Activated T-helper 2 cell treated with anti-CD3 and anti-CD28 coated beads, Interferon-gamma antibody, Interleukin-2, Interleukin-4, amounts not matched to agents 10 μg/mL and 5 μg/mL and 100 μg/mL, durations not matched to agents 14 hours and 24 hours and 36 hours (primary cell): Measurements from ENCODE around the gene GALNT6. TPM values are rescaled to one million over a fixed set of nuclear protein-coding genes. Genes with fewer than 3 reads are reported as not detected.
A peak's percentile ranks its signal among the peaks of the same experiment; 100 is the strongest.

Experiments used
- DNase-seq: peaks from one replicate; pipeline ENCODE4 v3.0.0; 2021; ENCODE audit warnings: low spot score
- H3K27ac Mint-ChIP-seq: one replicate; pipeline ENCODE4 v1.8.0; 2021; ENCODE audit warnings: mixed read lengths
- H3K27me3 Mint-ChIP-seq: one replicate; pipeline ENCODE4 v1.8.0; 2021; ENCODE audit warnings: low read depth, mixed read lengths
- H3K36me3 Mint-ChIP-seq: one replicate; pipeline ENCODE4 v1.8.0; 2021; ENCODE audit warnings: low read depth, mixed read lengths
- H3K4me1 Mint-ChIP-seq: one replicate; pipeline ENCODE4 v1.8.0; 2021; ENCODE audit warnings: low read depth, mixed read lengths
- H3K4me3 Mint-ChIP-seq: one replicate; pipeline ENCODE4 v1.8.0; 2021; ENCODE audit warnings: low read depth, mild to moderate bottlenecking, moderate library complexity, mixed read lengths
- H3K9me3 Mint-ChIP-seq: one replicate; pipeline ENCODE4 v1.8.0; 2021; ENCODE audit warnings: mixed read lengths
- intact Hi-C: fragments of 100-400 bp; cut with micrococcal nuclease; formaldehyde crosslinking; loops from one replicate; pipeline ENCODE4 v1.15.1; 2023
- total RNA-seq: library from RNA; stranded (reverse); gene quantifications from 2 replicates; pipeline ENCODE4 v1.2.3, GENCODE V29; 2022

The GALNT6 gene
- total RNA-seq = 19.9 and 22.7 TPM in 2 replicates

- H3K27me3 Mint-ChIP-seq = no peaks in the 10 kb centered on the region
- no peaks in the 10 kb centered on the region for H3K9me3 Mint-ChIP-seq
Measured at GRCh38 chr12:51391283-51392123, at the start of gene GALNT6. Gene GALNT6, minus strand, starts transcription at chr12:51391406. Its CDS starts 11,625 bp downstream, at chr12:51379781.

GRCh38 chr12:51439330-51439729, 48.1 kb upstream of the GALNT6 start:
- no peak overlapping the region for H3K4me3 Mint-ChIP-seq
- peaks cover 9% of the 10 kb centered on the region for H3K27me3 Mint-ChIP-seq
- H3K27ac Mint-ChIP-seq = no peak overlapping the region
- H3K4me1 Mint-ChIP-seq = peaks cover 33% of the 10 kb centered on the region
- intact Hi-C loops = no loop called here
- no peaks in the 10 kb centered on the region for H3K36me3 Mint-ChIP-seq
- no peak for DNase-seq
- H3K9me3 Mint-ChIP-seq = no peaks in the 10 kb centered on the region

More at GRCh38 chr12:51391283-51392123, at the start of gene GALNT6:
- peak; percentile 60 for DNase-seq
- intact Hi-C loops = loop anchor here (1.0 kb wide), 1 partner anchor 22 kb away; no protein-coding TSS in a partner anchor
- peak within 1 kb of the TSS; percentile 91 for H3K4me3 Mint-ChIP-seq
- peaks cover 74% of the 10 kb centered on the region for H3K4me1 Mint-ChIP-seq
- peak within 1 kb of the TSS; percentile 80 for H3K27ac Mint-ChIP-seq
- H3K36me3 Mint-ChIP-seq = no peaks in the 10 kb centered on the region

- Mint-ChIP-seq H3K4me1 (peaks cover 33% of the 10 kb centered on the region), H3K36me3 (no peaks in the 10 kb centered on the region), H3K4me3 (no peak overlapping the region), H3K27me3 (peaks cover 11% of the 10 kb centered on the region), H3K9me3 (no peaks in the 10 kb centered on the region), H3K27ac (no peak overlapping the region)
- DNase-seq = no peak
- intact Hi-C loops = no loop called here
Measured at GRCh38 chr12:51437431-51437830, 46.2 kb upstream of the GALNT6 start.

- intact Hi-C loops = no loop called here
- Mint-ChIP-seq H3K9me3 (no peaks in the 10 kb centered on the region), H3K27ac (no peak overlapping the region), H3K27me3 (peaks cover 24% of the 10 kb centered on the region), H3K4me3 (no peak overlapping the region), H3K36me3 (no peaks in the 10 kb centered on the region), H3K4me1 (peaks cover 12% of the 10 kb centered on the region)
- DNase-seq = no peak
Measured at GRCh38 chr12:51434305-51434704, 43.1 kb upstream of the GALNT6 start.

GRCh38 chr12:51432921-51433320, 41.7 kb upstream of the GALNT6 start:
- Mint-ChIP-seq H3K4me3 (no peak overlapping the region), H3K9me3 (no peaks in the 10 kb centered on the region), H3K27ac (no peak overlapping the region), H3K4me1 (peaks cover 8% of the 10 kb centered on the region), H3K36me3 (no peaks in the 10 kb centered on the region), H3K27me3 (peaks cover 21% of the 10 kb centered on the region)
- intact Hi-C loops = no loop called here
- no peak for DNase-seq

GRCh38 chr12:51430196-51430895, 39.1 kb upstream of the GALNT6 start:
- H3K27ac Mint-ChIP-seq = no peak overlapping the region
- H3K4me3 Mint-ChIP-seq = no peak overlapping the region

GRCh38 chr12:51429700-51430099, 38.5 kb upstream of the GALNT6 start:
- H3K9me3 Mint-ChIP-seq = no peaks in the 10 kb centered on the region
- H3K4me1 Mint-ChIP-seq = peaks cover 10% of the 10 kb centered on the region
- H3K27me3 Mint-ChIP-seq = peaks cover 15% of the 10 kb centered on the region
- no peak overlapping the region for H3K4me3 Mint-ChIP-seq
- DNase-seq = no peak
- H3K27ac Mint-ChIP-seq = no peak overlapping the region
- intact Hi-C loops = no loop called here
- no peaks in the 10 kb centered on the region for H3K36me3 Mint-ChIP-seq

More at GRCh38 chr12:51430196-51430895, 39.1 kb upstream of the GALNT6 start:
- Mint-ChIP-seq H3K9me3 (no peaks in the 10 kb centered on the region), H3K27me3 (peaks cover 19% of the 10 kb centered on the region), H3K4me1 (peaks cover 8% of the 10 kb centered on the region), H3K36me3 (no peaks in the 10 kb centered on the region)
- no peak for DNase-seq
- intact Hi-C loops = no loop called here

- Mint-ChIP-seq H3K27me3 (peaks cover 16% of the 10 kb centered on the region), H3K36me3 (no peaks in the 10 kb centered on the region), H3K27ac (no peak overlapping the region), H3K4me3 (no peak overlapping the region), H3K9me3 (no peaks in the 10 kb centered on the region), H3K4me1 (peaks cover 15% of the 10 kb centered on the region)
- no peak for DNase-seq
- intact Hi-C loops = no loop called here
Measured at GRCh38 chr12:51428256-51428655, 37.0 kb upstream of the GALNT6 start.

- H3K4me3 Mint-ChIP-seq = peak within 1 kb of the TSS; percentile 77
- no peak within 1 kb of the TSS for H3K27ac Mint-ChIP-seq
- peaks cover 5% of the 10 kb centered on the region for H3K27me3 Mint-ChIP-seq
- H3K9me3 Mint-ChIP-seq = no peaks in the 10 kb centered on the region
- H3K4me1 Mint-ChIP-seq = peaks cover 15% of the 10 kb centered on the region
- DNase-seq = peak; percentile 79
- intact Hi-C loops = loop anchor here (5.0 kb wide), 2 partner anchors 397 to 452 kb away; no protein-coding TSS in a partner anchor
- H3K36me3 Mint-ChIP-seq = no peaks in the 10 kb centered on the region
Measured at GRCh38 chr12:51424662-51425539, 33.7 kb upstream of the GALNT6 start, which contains the start of gene SLC4A8. Gene SLC4A8, plus strand, starts transcription at chr12:51424831. Its CDS starts 157 bp downstream, at chr12:51424988.

- Mint-ChIP-seq H3K27ac (no peak overlapping the region), H3K9me3 (no peaks in the 10 kb centered on the region), H3K27me3 (peaks cover 5% of the 10 kb centered on the region), H3K36me3 (no peaks in the 10 kb centered on the region), H3K4me1 (peaks cover 12% of the 10 kb centered on the region), H3K4me3 (peak overlapping the region; percentile 77)
- no peak for DNase-seq
- intact Hi-C loops = loop anchor here (5.0 kb wide), 2 partner anchors 398 to 453 kb away; no protein-coding TSS in a partner anchor
Measured at GRCh38 chr12:51424094-51424661, 33.0 kb upstream of the GALNT6 start.

GRCh38 chr12:51421266-51421884, 30.2 kb upstream of the GALNT6 start:
- Mint-ChIP-seq H3K36me3 (no peaks in the 10 kb centered on the region), H3K9me3 (no peaks in the 10 kb centered on the region), H3K27ac (no peak overlapping the region), H3K27me3 (peaks cover 9% of the 10 kb centered on the region), H3K4me1 (peaks cover 12% of the 10 kb centered on the region), H3K4me3 (no peak overlapping the region)
- DNase-seq = peak; percentile 26
- intact Hi-C loops = loop anchor here (1.0 to 5.0 kb wide), 3 partner anchors 111 to 456 kb away; no protein-coding TSS in a partner anchor
